GM18517 (cell line): ENCODE results near the gene ZNF521.

Source experiments
- ATAC-seq: cut with Tn5 transposase; IDR thresholded peaks from one replicate; pipeline ENCODE4 v1.9.1; 2021; ENCODE audit warnings: mild to moderate bottlenecking, moderate library complexity; ENCODE audit not compliant: unreplicated experiment

ZNF521 gene

DNA sequence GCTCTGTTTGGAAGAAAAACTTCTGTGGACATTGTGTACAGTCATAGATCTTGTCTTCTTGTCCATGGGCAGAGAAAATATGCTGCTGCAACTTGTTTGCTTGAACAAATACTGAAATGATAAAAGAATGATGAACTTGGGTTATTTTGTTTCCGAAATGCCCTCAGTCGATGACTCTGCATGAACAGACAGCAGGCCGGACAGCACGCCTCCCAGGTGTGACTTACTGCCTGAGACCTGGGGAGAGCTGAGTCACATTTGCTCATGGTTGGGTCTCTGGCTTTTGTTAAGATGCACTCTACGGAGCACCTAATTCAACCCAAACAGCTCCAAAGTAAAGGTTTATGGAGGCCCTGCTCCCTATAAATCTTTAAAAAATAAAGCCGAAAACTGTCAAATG lies 262.5 kb downstream of the ZNF521 start:
- ATAC-seq, result no peak

DNA sequence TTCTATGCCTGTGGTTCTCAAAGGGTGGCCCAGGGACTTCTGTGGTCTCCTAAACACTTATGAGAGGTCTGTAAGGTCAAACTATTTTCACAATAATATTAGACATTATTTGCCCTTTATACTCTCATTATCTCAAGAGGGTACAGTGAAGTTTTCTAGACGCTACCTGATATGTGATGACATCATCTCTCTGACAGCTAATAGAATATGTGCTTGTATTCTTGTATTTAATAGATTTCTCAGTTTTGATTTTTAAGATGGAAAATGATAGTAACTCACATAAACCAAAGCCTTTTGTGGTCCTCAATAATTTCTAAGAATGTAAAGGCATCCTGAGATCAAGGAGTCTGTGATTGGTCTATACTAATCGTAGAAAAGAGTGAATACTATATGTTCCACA lies 265.1 kb downstream of the ZNF521 start:
- no peak for ATAC-seq

DNA sequence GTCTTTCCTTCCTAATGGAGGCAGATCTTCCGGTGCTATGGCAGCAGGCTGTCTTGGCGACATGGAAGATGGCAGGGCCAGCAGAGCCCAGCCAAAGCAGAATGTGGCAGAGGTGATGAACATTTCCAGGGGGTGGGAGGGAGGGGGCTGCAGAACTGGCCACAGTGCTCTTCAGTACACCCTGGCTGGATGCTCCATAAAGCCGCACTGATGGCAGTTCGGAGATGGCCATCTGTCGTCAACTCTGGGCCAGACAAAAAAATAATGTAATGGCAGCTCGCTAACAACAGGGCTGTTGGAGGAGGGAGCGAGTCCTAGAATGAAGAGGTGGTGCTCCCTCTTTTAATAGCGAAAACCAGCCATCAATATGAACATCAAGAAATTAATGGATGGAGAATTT lies 271.0 kb downstream of the ZNF521 start:
- no peak for ATAC-seq

DNA sequence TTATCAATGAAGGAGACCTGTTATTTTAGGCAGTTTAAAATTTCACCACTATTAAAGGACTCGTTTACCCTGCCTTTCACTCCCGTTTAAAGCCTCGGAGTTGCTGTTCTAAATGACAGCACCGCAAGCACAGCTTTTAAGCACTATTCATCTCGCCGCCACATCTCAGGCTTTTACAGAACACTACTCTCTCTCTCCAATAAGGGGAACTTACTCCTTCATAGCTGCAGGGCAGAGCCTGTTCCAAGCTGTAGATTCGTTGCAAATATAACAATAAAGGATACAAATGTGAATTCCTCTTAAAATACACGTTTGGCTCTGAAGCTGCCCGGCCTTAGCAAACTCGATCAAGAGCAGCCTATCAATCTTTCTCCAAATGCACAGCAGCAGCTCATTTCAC lies 271.8 kb downstream of the ZNF521 start:
- no peak for ATAC-seq

DNA sequence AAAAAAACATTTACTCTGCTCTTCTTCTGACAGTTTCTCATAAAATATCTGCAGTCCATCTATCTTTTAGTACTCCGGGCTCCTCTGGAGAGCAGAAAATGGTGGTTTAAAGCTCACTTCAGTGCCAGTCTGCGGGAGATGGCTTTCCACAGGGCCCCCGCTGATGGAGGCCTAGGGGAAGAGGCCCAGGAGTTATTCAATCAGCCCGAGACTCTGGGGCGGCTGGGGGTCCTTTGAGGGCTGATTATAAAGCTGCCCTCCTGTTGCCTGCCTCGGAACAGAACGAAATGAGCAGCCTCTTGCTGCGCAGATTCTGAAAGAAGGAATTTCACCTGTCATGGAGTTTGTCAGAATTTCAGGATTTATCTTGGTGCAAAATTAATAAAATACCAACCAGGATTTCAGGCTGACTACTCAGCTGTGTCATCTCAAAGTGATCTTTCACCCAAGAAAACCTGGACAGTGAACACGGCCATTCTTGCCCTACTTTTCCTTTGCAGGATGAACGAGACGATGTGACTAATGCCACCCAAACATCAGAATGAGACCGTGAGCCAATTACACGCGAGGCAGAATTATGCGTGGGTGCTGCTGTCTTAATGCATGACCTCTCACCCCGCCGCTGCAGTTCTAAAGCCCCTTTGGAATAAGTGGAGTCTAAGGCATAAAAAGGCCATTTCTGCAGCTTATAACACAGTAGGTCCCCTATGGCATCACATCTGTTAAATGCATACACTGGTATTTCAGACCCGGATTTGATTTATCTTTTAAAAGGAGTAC lies 273.8 kb downstream of the ZNF521 start:
- ATAC-seq, result no peak

DNA sequence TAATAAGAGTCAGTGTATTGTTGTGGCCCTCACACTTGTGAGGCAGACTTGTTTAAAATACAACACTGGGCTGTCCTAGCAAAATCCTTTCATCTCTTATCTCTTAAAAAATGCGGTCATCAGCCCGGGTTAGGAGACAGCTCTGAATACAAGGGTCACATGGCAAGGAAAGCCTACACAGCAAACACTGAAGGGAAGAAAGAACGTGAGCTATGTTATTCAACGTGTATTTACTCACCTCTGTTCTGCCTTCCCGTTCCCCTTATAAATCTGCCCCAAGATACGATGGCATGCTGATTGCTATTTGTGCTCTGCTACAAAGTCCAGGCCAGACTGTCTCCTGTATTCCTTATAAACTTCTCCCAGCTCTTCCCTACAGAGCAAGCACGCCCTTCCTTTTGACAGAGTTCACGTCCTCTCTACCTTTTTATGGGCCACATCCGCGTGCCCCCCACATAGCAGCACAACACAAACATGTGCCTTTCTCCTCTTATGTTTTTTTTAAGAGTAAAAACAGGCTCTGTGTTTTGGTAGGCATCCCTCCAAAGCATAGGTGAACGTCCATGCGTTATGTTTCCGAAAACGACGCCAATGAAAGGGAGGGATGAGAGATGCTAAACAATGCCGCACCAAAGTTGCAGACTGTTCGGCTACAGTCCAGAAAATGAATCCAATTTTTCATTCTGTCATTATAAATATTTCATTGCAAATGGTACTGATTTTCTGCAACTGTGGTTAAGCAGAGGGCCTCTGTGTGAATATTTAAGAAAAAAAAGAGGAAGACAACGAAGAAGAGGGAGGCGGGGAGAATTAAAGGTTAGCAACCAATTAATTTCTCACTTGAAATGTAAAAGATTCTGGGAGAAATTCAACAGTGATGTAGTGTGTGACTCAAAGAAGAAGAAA lies 274.7 kb downstream of the ZNF521 start:
- ATAC-seq, result no peak

DNA sequence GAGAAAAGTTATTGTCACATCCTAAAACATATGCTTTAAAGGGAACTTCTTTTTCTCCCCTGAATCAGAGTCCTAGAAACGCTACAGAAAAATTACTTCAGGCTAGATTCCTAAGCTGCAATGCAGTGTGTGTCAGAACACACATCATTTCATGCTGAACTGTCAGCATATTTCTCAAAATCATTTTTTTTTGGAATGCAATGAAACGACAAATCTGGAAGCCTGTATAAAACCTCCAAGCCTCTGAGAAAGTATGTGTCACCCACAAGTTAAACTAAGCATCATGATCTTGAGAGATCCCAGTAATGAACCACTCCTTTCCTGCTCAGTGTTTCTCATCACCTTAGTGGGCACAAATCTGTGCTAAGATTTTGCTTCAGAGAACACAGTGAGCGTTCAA lies 276.2 kb downstream of the ZNF521 start:
- ATAC-seq, result no peak

DNA sequence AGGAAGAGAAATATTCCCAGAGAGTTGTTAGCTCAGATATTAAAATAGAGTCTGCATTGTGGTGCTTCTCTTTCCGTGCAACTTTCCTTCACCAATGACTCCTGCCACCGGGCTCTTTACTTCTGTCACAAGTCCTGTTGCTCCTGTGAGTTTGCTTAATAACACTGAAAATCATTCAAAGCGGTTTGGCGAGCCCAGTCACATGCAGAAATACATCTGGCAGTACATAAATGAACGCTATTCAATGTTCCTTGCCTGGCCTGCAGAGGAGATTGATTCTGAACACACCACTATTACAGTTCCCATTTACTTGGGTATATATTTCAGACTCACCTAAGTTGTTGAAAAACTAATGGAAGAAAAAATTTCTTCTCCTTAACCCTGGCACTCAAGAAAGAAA lies 276.6 kb downstream of the ZNF521 start:
- ATAC-seq, result no peak

DNA sequence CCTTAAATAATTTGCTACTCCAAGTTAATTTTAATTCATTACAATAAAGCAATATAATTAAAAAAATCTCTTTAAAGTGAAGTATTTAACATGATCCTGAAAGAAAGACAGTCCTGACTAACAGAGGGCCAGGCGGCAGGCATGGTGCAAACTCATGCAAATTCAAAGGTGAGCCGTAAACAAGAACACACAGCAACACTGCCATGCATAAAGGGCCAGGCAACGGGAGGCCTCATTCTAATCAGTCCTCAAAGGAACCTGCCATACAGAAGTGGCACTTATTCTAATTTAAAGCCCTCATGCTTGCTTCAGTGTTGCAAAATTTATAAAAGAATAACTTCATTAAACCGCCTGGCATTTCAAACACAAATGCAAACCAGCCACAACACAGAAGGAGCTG lies 277.0 kb downstream of the ZNF521 start:
- ATAC-seq, result no peak

DNA sequence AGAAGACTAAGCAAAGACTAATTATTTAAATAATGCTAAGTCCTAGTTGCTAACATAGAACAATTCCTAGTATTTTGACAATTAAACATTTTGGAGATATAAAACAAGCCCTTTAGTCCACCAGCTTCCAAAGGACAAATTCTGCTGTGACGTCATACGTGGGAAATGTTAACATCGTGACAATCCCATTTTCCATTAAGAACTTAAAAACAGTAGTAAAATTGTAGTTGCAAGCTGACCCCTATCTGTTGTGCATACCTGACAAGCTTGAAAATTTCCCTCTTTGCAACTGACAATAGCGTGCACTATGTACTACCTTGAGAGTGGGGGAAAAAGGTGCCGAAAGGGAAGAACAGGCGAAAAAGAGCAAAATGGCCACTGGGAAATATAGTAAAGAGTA lies 279.8 kb downstream of the ZNF521 start:
- ATAC-seq, result no peak

DNA sequence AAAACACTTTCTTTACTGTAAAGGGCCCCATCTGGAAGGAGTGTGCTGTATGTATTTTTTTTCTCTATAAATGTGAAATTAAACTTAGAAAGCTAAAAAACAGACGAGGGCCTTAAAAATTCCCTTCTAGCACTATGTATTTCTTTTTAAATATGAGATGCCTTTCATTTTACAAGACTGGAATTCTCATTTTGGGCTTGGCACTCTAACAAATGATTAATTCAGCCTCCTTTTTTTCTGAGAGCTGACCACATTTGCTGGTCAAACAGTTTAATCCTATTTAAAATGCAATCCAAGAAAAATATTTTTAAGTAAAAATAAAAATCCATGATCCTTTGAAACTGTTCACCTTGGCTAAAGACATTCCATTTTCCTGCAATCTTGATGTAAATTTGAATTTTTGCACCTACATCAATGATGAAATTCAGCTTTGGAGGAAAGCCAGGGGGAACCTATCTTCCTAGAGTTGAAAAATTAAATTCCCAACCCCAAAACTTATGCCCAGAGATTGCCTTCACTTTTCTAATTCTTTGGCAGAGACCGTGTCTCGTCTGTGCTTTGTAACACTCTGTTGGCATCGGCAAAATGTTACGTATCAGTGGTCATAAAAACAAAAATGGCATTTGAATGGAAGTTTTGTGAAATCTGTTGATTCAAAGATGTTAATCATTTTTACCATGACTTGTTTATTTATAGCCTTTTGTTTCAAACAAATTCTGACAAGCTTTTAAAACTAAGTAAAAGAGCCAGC lies 284.5 kb downstream of the ZNF521 start:
- ATAC-seq, result no peak

DNA sequence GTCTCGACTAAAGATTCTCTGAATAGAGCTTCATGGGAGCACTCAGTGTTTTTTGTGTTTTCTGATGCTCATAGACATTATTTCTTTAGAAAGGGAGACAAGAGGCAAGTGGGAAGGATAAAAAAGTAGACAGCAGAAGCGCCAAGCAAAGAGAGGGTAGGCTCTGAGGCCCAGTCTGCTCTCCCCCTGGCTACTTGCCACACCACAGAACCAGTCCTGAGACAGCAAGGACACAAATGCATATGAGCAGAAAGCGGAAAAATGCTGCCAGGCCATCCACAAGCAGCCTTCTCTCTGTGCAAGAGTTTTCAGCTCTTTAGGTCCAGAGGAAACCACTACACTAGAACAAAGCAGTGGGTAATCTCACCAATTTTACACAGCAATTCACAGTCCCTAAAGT lies 285.4 kb downstream of the ZNF521 start:
- ATAC-seq, result no peak

DNA sequence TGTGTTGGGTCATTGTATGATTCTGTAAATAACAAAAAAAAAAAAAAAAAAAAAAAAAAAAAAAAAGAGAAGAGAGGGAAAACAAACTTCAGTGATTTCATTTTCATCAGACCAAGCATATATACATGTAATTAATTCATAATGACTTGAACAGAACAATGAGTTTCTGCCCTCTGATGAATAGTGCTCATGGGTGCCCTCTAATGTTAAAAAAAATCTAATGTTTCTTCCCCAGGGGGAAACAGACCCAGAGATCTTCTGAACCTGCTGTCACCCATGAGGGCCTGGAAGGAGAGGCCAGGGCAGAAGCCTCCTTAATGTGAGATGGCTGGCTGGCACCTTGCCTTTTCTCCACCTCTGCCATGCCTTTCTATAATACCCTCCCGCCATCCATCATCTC lies 289.2 kb downstream of the ZNF521 start:
- ATAC-seq, result no peak

DNA sequence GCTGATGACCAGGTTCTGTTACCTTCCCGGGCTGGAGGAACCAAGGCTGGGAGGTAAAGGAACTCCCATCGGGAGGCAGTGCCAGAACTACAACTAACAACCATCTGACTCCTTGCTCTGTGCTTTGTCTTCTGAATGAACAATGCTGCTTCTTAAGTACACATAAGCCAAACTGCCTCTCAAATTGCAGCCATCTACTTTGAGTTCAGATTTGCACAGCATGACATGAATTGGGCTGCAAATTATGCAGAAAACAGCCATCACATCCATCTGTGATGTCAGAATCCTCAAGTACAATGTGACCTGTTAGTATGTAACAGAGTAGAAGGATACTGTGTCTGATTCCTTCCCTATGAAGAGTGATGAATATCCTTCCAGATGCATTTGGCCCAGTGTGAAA lies 290.6 kb downstream of the ZNF521 start:
- ATAC-seq, result no peak

DNA sequence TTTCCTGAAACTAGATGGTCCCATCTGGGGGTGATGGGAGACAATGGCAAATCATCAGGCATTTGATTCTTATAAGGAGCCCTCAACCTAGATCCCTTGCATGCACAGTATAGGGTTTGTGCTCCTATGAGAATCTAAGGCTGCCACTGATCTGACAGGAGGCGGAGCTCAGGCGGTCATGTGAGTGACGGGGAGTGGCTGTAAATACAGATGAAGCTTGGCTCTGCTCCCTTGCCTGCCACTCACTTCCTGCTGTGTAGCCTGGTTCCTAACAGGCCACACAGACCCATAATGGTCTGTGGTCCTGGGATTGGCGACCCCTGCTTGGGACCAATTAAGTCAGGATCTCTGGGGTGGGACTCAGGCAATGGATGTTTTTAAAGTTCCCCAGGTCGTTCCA lies 293.4 kb downstream of the ZNF521 start:
- ATAC-seq, result no peak

DNA sequence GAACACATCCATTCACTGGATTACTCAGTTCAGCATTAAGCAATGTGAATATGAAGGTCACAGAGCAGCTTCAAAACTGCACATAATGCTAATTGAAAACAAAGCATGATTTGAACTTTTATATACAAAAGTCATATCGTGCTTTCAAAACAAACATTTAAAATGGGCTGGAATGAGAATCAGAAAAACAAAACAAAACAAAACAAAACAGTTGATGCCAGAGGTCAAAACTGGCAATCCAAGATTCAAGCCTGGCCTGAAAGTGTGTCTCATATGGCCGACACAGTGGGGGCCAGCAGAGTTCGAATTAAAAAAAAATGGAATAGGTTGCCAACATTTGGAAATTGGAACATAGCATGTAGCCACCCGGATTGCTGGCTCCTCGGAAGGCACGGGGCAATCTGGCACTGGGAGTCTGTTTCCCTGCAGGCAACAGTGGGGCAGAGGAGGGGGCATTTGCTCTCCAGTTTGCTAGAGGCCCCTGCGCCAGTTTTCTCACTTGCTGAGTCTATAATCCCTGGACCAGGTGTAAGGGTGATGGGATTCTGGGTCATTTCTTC lies 294.4 kb downstream of the ZNF521 start:
- ATAC-seq, result no peak

DNA sequence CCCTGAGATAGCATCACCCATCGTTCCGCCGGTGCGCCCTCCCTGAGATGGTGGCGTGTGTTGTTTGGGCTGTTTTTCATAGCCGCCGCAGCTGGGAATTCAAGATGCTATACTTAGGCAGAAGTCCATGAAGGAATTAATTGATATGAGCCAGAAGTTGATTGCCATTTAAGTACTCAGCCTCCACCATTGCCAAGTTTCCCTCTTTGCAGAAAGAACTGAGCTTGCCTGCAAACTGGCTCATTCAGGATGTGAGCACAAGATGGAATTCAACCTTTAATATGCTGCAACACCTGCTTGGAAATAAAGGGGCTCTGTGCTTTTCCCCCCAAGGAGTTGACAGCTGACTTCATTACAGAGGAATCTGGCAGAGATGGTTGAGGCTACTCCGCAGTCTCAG lies 295.5 kb downstream of the ZNF521 start:
- no peak for ATAC-seq

DNA sequence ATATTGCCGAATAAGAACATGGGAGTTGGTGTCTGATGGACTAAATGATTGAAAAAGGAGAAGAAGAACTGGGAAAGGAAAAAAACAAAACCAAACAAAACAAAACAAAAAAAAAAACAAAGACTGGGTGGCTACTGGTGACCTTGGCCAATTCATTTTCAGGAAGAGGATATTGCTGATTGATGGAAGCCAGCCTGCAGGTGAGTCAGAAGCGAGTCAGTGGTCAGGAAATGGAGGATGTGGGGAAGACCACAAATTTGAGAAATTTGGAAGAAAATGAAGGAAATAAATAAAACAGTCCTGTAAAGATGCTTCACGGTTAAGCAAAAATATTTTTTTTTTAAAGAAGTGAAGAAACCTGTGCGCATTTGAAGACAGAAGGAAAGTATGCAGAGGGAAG lies 296.9 kb downstream of the ZNF521 start:
- ATAC-seq, result no peak

DNA sequence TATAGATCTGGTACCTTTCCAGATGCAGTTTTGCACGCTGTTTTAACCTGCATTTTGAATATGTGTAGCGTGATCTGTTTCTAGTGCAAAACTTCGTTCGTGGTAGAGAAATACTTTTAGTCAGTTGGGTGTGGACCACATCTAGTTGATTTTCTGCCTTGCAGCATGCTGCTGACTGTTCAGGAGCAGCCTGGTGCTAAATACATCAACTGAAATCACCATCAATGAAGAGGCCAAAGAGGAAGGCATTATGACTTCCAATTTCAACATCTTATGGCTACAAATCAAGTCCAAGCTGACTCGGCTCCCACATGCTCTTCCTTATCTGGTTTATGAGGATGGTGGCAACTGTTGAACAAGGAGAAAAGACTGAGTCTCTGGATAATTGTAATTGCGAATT lies 298.5 kb downstream of the ZNF521 start:
- no peak for ATAC-seq

DNA sequence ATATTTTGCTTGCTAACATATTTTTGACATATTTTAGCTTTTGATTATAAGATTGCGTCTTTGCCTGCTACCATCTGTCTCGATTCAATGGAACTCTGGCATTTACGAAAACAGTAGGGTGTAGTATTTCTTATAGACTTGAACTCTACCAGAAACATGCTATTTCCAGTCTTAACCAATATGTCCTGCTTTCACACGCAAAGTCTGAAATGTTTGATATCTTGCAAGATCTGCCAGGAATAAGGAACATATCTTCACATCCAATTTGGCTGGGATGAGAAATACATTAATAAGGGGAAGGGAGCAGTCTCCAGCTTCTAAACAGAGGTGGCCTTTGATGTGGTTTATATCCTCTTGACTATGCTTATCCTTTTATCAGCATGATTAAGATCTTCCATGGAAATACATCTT lies 299.4 kb downstream of the ZNF521 start:
- no peak for ATAC-seq

DNA sequence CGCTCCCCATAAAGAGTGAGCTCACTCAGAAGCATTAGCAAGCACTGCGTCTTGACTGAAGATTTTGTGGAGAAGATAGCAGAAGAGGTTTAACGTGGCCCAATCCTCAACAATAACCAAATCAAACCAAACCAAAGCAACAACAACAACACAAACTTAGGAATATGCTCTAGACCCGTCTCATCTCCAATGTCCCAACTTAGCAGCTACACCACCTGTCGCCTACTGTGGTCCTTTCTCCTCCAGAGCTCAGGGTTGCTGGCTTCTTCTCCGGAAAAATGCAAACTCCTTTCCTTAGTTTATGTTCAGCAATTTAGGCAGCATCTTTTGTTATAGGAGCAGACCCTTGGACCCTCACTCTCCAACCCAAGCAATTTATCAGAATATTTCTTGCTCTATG lies 301.4 kb downstream of the ZNF521 start:
- no peak for ATAC-seq
